Embryonic facial prominence (tissue), 1 donor: ENCODE measurements around the gene NFYA.
"Not testable (repeated sequence)": the region's sequence is repeated elsewhere in the genome, so short reads cannot be mapped to it uniquely, and the experiment has no call there.

Experiments
- DNase-seq: peaks from one replicate; pipeline ENCODE4 v3.0.0-alpha.2; 2016; ENCODE audit errors: extremely low spot score

Gene NFYA

GRCh38 chr6:41115027-41115426 lies 42.3 kb downstream of the NFYA start:
- not testable (repeated sequence) for DNase-seq

DNA sequence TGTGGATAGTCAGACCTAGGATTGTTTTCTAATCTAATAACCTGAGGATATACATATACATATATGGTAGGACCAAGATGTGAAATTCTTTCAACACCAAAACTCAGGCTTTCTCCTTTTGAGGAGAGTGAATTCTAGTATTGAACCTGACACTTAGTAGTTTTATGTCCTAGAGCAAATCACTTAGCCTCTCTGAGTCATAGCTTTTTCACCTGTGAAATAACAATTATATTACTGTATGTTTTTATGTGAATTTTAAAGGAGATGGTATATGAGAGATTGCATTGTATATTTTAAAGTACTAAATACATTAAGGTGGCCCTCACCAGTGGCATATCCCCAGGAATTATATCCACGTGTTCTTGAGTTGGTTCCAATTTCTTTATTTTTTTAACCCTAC lies 46.7 kb downstream of the NFYA start:
- DNase-seq, result no peak

DNA sequence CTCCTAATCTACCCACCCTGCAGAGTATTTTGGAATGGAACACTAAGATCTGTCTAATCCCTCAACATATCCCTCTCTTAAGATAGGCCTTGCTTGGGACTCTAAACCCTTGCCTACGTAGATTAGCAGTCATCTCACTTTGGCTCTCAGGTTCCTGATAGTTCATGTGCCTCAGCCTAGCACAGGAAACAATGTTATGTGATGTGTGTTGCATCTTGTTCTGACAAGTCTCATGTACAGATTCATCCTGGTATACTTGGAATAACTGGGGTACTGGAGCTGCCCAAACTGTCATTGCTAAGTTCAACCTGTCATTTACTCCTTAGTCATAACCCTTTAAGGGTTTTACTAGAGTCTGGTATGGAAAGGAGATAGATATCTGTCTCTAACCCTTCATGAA lies 47.3 kb downstream of the NFYA start:
- no peak for DNase-seq

DNA sequence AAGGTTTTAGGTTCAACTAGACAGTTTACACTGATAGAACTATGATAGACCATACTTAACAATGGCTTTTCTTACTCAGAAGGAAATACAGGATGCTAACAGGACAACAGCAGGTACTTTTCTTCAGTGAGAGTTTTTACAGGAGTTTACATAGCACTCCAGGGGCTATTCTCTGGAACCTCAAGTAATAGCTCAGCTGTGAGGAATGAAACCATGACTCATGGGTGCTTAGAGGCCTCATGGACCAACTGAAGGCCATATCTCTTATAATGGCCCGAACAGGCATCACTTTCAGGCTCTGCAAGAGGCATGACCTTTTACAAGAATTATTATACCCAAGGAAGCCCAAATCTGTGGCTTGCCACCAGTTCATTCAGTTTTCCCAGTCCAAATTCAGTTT lies 49.6 kb downstream of the NFYA start:
- DNase-seq, result no peak

GRCh38 chr6:41122918-41123317 lies 50.1 kb downstream of the NFYA start:
- DNase-seq, result no peak

- no peak for DNase-seq
These were observed 52.5 kb downstream of the NFYA start for GRCh38 chr6:41125282-41125681.

DNA sequence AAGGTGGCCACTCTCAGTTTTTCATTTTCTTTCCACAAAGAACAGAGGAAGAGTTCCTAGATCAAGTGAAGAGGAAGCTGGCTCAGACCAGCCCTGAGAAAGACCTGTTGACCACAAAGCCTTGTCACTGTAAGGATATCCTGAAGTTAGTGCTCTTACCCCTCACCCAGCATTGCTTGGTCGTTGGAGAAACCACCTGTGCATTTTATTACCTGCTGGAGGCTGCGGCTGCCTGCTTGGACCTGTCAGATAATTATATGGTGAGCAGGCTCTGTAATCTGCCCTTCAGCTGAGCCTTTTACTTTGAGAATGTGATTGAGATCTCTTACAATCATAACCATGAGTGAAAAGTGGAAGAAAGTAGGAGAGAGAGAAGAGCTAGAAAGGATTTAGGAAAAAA lies 59.5 kb downstream of the NFYA start:
- DNase-seq, result no peak

- DNase-seq, result no peak
These were observed 62.5 kb downstream of the NFYA start for GRCh38 chr6:41135062-41135832.

- DNase-seq, result no peak
These were observed 64.1 kb downstream of the NFYA start for GRCh38 chr6:41136911-41137310.

DNA sequence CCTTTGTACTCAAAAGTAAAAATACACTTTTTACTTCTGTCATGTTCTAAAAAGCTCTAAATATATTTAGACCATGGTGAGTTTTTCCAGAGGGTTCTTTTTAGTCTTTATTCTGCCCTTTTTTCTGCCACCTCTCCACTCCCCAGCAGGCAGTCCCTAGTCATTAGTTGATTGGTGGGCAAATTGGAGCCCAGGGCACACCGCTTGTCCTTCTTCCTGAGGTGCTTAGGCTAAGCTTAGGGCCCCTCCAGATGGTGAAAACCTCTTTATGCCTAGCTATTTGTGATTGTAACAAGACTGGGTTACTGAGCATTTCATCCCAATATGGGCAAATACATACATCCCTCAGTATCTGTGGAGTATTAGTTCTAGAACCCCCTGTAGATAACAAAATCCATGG lies 75.1 kb downstream of the NFYA start:
- no peak for DNase-seq
